Stimulated activated naive CD8-positive, alpha-beta T cell treated with anti-CD3 and anti-CD28 coated beads, Interleukin-15, Interleukin-2, amounts not matched to agents 100 U/mL and 50 U/mL, for 24 hours (primary cell): ENCODE data around the gene EGLN2.
"Not testable (repeated sequence)": the region's sequence is repeated elsewhere in the genome, so short reads cannot be mapped to it uniquely, and the experiment has no call there.

Experiments used
- ATAC-seq: fragments of 150-1000 bp; cut with Tn5 transposase; one replicate; pipeline ENCODE4 v1.10.0; 2021
- DNase-seq: peaks from one replicate; pipeline ENCODE4 v3.0.0; 2021

EGLN2 gene

GRCh38 chr19:40798683-40799557 is at the start of gene EGLN2:
TSS of gene EGLN2 (plus strand) at chr19:40799191. CDS start at chr19:40800573, 1,382 bp downstream.
- ATAC-seq (peak; percentile 87), DNase-seq (peak; percentile 100)

DNA sequence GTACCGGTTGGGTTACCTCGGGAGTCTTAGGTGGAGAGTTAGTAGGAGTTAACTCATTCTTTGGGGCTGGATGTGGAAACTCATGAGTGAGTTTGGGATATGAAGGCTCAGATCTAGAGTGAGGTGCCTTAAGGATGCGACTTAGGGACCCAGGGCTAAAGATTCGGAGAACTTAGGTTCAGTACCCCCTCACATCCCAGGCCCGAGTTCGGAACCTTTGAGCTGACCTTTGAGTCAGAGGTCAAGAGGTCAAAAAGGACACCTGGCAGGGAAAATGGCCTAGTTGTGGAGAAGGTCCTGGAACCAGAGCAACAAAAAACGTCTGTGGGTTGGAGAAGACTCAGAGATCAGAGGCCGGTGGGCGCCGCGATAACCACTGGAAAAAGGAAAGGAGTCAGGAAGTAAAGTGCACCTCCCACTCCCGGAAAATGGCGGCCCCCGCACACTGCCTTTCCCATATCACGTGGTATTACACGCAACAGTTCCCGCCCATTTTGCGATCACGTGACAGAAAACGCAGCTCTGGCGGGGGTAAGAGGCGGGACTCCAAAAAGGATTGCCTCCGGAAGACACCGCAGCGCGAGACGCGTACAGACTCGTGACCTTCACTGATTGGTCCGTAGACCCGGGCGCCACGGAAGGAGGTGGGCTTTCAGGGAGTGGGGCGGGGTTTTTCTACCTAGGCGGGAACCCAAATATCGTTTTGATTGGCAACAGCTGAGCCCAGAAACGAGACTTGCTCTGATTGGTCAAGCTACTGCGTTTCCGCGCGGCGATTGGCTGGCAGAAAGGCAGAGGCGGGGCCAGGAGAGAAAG is 48.7 kb upstream of the EGLN2 start, which contains the start of gene ACTMAP:
TSS of gene ACTMAP (minus strand) at position 420 of the 816 bp plus-strand sequence. CDS start 674 bp downstream, outside the sequence.
- peak; percentile 88 for ATAC-seq
- peak; percentile 99 for DNase-seq

DNA sequence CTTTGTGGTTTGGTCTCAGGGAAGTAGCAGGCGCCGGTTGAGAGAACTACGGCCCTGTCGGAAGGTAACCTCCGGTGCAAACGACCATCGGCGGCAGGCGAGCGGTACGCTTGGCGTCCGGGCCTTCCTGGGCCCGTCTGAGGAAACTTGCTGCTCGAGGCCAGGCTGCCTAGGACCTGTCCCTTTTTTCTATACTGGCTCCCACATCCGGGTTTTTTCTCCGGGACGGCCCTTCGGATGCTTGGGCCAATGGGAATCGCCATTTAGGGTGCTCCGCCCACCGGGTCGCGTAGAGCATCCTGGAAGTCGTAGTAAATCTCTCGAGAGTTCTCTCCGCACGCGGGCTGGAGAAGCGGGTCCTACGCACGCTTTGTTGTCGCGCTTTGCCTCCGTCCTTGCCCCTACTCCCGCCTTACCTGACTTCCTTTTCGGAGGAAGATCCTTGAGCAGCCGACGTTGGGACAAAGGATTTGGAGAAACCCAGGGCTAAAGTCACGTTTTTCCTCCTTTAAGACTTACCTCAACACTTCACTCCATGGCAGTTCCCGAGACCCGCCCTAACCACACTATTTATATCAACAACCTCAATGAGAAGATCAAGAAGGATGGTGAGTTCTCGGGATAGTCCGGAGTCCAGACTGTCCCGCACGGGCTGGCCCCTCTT is 48.0 kb upstream of the EGLN2 start, which contains the start of gene SNRPA:
TSS of gene SNRPA (plus strand) at position 330 of the 664 bp plus-strand sequence. CDS start at position 536, 206 bp downstream.
- peak; percentile 72 for ATAC-seq
- DNase-seq: peak; percentile 96

GRCh38 chr19:40752257-40752781 is 46.7 kb upstream of the EGLN2 start:
- ATAC-seq (no peak), DNase-seq (peak; percentile 41)

GRCh38 chr19:40754611-40755247 is 44.3 kb upstream of the EGLN2 start:
- ATAC-seq (peak; percentile 4), DNase-seq (peak; percentile 73)

GRCh38 chr19:40755248-40755624 is 43.8 kb upstream of the EGLN2 start:
- ATAC-seq: no peak
- DNase-seq: no peak

GRCh38 chr19:40755791-40756190 is 43.2 kb upstream of the EGLN2 start:
- DNase-seq (no peak), ATAC-seq (no peak)

DNA sequence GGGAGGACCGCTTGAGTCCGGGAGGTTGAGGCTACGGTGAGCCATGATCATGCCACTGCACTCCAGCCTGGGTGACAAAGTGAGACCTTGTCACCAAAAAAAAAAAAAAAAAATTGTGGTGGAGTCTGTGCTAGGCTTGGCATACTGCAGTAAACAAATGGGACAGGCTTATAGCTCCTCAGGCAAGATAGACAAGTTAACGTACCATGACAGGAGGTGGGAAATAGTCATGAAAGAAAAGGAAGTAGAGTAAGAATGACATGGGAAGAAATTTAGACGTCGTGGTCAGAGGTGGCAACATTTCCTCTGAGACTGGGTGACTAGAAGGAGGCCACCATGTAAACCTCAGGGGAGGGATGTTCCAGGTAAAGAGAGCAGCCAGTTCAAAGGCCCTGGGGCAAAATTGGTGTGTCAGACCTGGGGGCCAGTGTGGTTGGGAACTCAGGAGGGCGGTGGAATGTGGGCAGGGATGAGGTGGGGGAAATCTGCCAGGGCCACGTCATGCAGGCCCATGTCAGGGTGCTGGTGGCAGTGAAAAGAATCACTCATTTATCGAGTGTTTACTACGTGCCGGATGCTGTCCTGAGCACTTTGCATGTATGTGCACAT is 42.4 kb upstream of the EGLN2 start:
- peak; percentile 71 for DNase-seq
- peak; percentile 66 for ATAC-seq

GRCh38 chr19:40758491-40758890 is 40.5 kb upstream of the EGLN2 start:
- DNase-seq: no peak
- no peak for ATAC-seq

GRCh38 chr19:40759352-40759751 is 39.6 kb upstream of the EGLN2 start:
- ATAC-seq: no peak
- no peak for DNase-seq

DNA sequence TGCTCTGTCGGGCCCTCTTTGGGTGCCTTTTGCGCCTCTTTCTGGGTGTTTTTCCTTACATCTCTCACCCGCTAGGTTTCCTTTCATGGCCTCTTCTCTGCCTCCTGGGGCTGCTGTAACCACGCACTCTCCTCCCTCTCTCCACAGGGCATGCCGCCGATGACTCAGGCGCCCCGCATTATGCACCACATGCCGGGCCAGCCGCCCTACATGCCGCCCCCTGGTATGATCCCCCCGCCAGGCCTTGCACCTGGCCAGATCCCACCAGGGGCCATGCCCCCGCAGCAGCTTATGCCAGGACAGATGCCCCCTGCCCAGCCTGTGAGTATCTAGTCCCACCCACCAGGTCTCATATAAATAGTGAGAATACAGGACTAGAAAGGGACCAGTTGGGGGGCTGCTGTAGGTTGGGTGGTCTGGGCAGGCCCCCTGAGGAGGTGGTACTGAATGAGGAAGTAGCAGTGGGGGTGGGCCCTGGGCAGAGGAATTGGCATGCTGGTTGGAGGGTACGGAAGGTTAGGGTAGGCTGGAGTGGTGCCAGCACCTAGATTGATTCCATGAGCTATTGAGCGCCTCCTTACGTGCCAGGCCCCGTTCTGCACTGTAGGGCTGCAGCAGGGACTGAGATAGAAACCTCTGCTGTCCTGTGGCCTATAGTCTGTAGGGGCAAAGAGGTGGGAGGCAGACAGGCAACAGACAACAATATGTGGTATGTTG is 36.1 kb upstream of the EGLN2 start:
- ATAC-seq (peak; percentile 67), DNase-seq (peak; percentile 56)

- ATAC-seq: no peak
These were observed 35.5 kb upstream of the EGLN2 start for GRCh38 chr19:40763526-40763925.

GRCh38 chr19:40763963-40764362 is 35.0 kb upstream of the EGLN2 start:
- ATAC-seq (peak; percentile 85), DNase-seq (peak; percentile 61)

More at GRCh38 chr19:40763526-40763925, 35.5 kb upstream of the EGLN2 start:
- no peak for DNase-seq

- ATAC-seq, DNase-seq: not testable (repeated sequence)
These were observed 32.6 kb upstream of the EGLN2 start for GRCh38 chr19:40766385-40766784.

- no peak for ATAC-seq
- DNase-seq: no peak
These were observed 30.1 kb upstream of the EGLN2 start for GRCh38 chr19:40768869-40769268.

GRCh38 chr19:40771101-40771862 is 27.7 kb upstream of the EGLN2 start:
- not testable (repeated sequence) for DNase-seq, ATAC-seq

- no peak for DNase-seq
These were observed 23.9 kb upstream of the EGLN2 start, which contains the start of gene MIA for GRCh38 chr19:40774916-40775631. TSS of gene MIA (plus strand) at chr19:40775521. CDS start at chr19:40775543, 22 bp downstream.

GRCh38 chr19:40775632-40776022 is 23.4 kb upstream of the EGLN2 start:
- ATAC-seq: no peak
- DNase-seq: no peak

More at GRCh38 chr19:40774916-40775631, 23.9 kb upstream of the EGLN2 start, which contains the start of gene MIA:
- ATAC-seq: no peak
